ENCODE measurements around the gene TMEM125. TPM values are rescaled to one million over a fixed set of nuclear protein-coding genes. Genes with fewer than 3 reads are reported as not detected.

The TMEM125 gene
- total RNA-seq, 4 donors from 2014 or later: 19.7 to 66.8 (median 51.2) TPM

- Histone ChIP-seq H3K27me3 (no peaks in the 10 kb centered on the region), H3K4me3 (no peak overlapping the region), H3K9me3 (no peaks in the 10 kb centered on the region), H3K36me3 (no peaks in the 10 kb centered on the region), H3K4me1 (peaks cover 0 to 6% (median 0%) of the 10 kb centered on the region in 4 donors), H3K27ac (no peak overlapping the region)
- WGBS, 2 donors (ENCODE audit: low coverage in 1 of 2): 48% methylated on average over 3 of the region's 3 CpGs; no CpG with 5 or more reads in 1 of the 2 donors
- no peak for DNase-seq
- TF ChIP-seq, protein P1, sequence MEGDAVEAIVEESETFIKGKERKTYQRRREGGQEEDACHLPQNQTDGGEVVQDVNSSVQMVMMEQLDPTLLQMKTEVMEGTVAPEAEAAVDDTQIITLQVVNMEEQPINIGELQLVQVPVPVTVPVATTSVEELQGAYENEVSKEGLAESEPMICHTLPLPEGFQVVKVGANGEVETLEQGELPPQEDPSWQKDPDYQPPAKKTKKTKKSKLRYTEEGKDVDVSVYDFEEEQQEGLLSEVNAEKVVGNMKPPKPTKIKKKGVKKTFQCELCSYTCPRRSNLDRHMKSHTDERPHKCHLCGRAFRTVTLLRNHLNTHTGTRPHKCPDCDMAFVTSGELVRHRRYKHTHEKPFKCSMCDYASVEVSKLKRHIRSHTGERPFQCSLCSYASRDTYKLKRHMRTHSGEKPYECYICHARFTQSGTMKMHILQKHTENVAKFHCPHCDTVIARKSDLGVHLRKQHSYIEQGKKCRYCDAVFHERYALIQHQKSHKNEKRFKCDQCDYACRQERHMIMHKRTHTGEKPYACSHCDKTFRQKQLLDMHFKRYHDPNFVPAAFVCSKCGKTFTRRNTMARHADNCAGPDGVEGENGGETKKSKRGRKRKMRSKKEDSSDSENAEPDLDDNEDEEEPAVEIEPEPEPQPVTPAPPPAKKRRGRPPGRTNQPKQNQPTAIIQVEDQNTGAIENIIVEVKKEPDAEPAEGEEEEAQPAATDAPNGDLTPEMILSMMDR (IDR thresholded peaks at IDR 0.05): no peak
- TF ChIP-seq POLR2AphosphoS5 (IDR thresholded peaks at IDR 0.05) (no peak), POLR2A (IDR thresholded peaks at IDR 0.05) (no peak), EP300 (IDR thresholded peaks at IDR 0.05; ENCODE audit: low read depth) (no peak)
- in situ Hi-C loops (cut with MboI; ENCODE audit: low pct_ligation_motif_present in 1 of 4, low pct_unique_long_range_greater_than_20kb in 1 of 4, low sequenced_read_pairs in 3 of 4): loop anchor here in 3 of 4 donors (5.0 to 10.0 kb wide), 3 partner anchors 187 to 192 kb away; no protein-coding TSS in a partner anchor
- intact Hi-C loops (cut with DNase I; ENCODE audit: low total_unique reads): no loop called here
These were observed 44.6 kb upstream of the TMEM125 start for GRCh38 chr1:43225168-43225567.

GRCh38 chr1:43227143-43227764 lies 42.5 kb upstream of the TMEM125 start:
- TF ChIP-seq POLR2A (IDR thresholded peaks at IDR 0.05): no peak
- TF ChIP-seq EP300 (IDR thresholded peaks at IDR 0.05; ENCODE audit: low read depth): no peak
- TF ChIP-seq, protein P1 (IDR thresholded peaks at IDR 0.05): peak; percentile 92 to 96 (median 95)
- no peak for TF ChIP-seq POLR2AphosphoS5 (IDR thresholded peaks at IDR 0.05)
- in situ Hi-C loops (cut with MboI; ENCODE audit: low pct_ligation_motif_present in 1 of 4, low pct_unique_long_range_greater_than_20kb in 1 of 4, low sequenced_read_pairs in 3 of 4) (loop anchor here in 3 of 4 donors (5.0 to 10.0 kb wide), 3 partner anchors 185 to 190 kb away; no protein-coding TSS in a partner anchor), intact Hi-C loops (cut with DNase I; ENCODE audit: low total_unique reads) (no loop called here)
- Histone ChIP-seq H3K27ac (no peak overlapping the region), H3K4me1 (peaks cover 0 to 6% (median 0%) of the 10 kb centered on the region in 4 donors), H3K9me3 (no peaks in the 10 kb centered on the region), H3K36me3 (no peaks in the 10 kb centered on the region), H3K27me3 (no peaks in the 10 kb centered on the region), H3K4me3 (no peak overlapping the region)
- 14 to 46% methylated on average over 3 to 10 of the region's 10 CpGs for WGBS, 2 donors (ENCODE audit: low coverage in 1 of 2)
- peak; percentile 89 for DNase-seq

GRCh38 chr1:43229826-43230780 lies 39.7 kb upstream of the TMEM125 start:
- Histone ChIP-seq H3K36me3 (no peaks in the 10 kb centered on the region), H3K27me3 (no peaks in the 10 kb centered on the region), H3K9me3 (no peaks in the 10 kb centered on the region), H3K4me3 (no peak overlapping the region), H3K4me1 (peaks cover 0 to 11% (median 0%) of the 10 kb centered on the region in 4 donors), H3K27ac (peak overlapping the region in 3 of 4 donors; percentile 34 to 48 (median 36))
- intact Hi-C loops (cut with DNase I; ENCODE audit: low total_unique reads) (no loop called here), in situ Hi-C loops (cut with MboI; ENCODE audit: low pct_ligation_motif_present in 1 of 4, low pct_unique_long_range_greater_than_20kb in 1 of 4, low sequenced_read_pairs in 3 of 4) (loop anchor here (5.0 to 10.0 kb wide), 3 partner anchors 182 to 187 kb away; no protein-coding TSS in a partner anchor)
- DNase-seq: no peak
- no peak for TF ChIP-seq POLR2A (IDR thresholded peaks at IDR 0.05)
- TF ChIP-seq EP300 (IDR thresholded peaks at IDR 0.05; ENCODE audit: low read depth): no peak
- no peak for TF ChIP-seq POLR2AphosphoS5 (IDR thresholded peaks at IDR 0.05)
- TF ChIP-seq, protein P1 (IDR thresholded peaks at IDR 0.05): no peak
- WGBS, 2 donors (ENCODE audit: low coverage in 1 of 2): 83 to 100% methylated on average over 1 to 6 of the region's 6 CpGs

GRCh38 chr1:43232074-43232473 lies 37.7 kb upstream of the TMEM125 start:
- peaks cover 0 to 21% (median 7%) of the 10 kb centered on the region in 4 donors for H3K4me1 ChIP-seq
- H3K4me3 ChIP-seq: no peak overlapping the region
- 52 to 61% methylated on average over 3 to 4 of the region's 4 CpGs for WGBS, 2 donors (ENCODE audit: low coverage in 1 of 2)
- H3K36me3 ChIP-seq: no peaks in the 10 kb centered on the region
- DNase-seq: no peak
- H3K27ac ChIP-seq: no peak overlapping the region
- intact Hi-C loops (cut with DNase I; ENCODE audit: low total_unique reads) (no loop called here), in situ Hi-C loops (cut with MboI; ENCODE audit: low pct_ligation_motif_present in 1 of 4, low pct_unique_long_range_greater_than_20kb in 1 of 4, low sequenced_read_pairs in 3 of 4) (loop anchor here in 1 of 4 donors (10.0 kb wide), 1 partner anchor 183 kb away; no protein-coding TSS in a partner anchor)
- TF ChIP-seq POLR2A (IDR thresholded peaks at IDR 0.05) (no peak), EP300 (IDR thresholded peaks at IDR 0.05; ENCODE audit: low read depth) (no peak), POLR2AphosphoS5 (IDR thresholded peaks at IDR 0.05) (no peak)
- TF ChIP-seq, protein P1 (IDR thresholded peaks at IDR 0.05): no peak
- no peaks in the 10 kb centered on the region for H3K9me3 ChIP-seq
- no peaks in the 10 kb centered on the region for H3K27me3 ChIP-seq

All from transverse colon (tissue), 4 donors.